Islet precursor cell (in vitro differentiated cells): ENCODE measurements around the gene GBF1.
"Not testable (repeated sequence)": the region's sequence is repeated elsewhere in the genome, so short reads cannot be mapped to it uniquely, and the experiment has no call there.

ENCODE experiments used
- DNase-seq: peaks from one replicate; pipeline ENCODE4 v3.0.0-alpha.2; 2018

Gene GBF1

GRCh38 chr10:102245082-102245931 lies at the start of gene GBF1:
Gene GBF1, plus strand, starts transcription at chr10:102245532. Its CDS starts 13,407 bp downstream, at chr10:102258939.
- DNase-seq = peak; percentile 99

GRCh38 chr10:102196893-102197292 lies 48.4 kb upstream of the GBF1 start:
- no peak for DNase-seq

GRCh38 chr10:102198027-102198426 lies 47.3 kb upstream of the GBF1 start:
- no peak for DNase-seq

GRCh38 chr10:102200751-102201640 lies 44.3 kb upstream of the GBF1 start:
- no peak for DNase-seq

GRCh38 chr10:102202386-102202785 lies 42.9 kb upstream of the GBF1 start:
- no peak for DNase-seq

GRCh38 chr10:102208311-102209035 lies 36.9 kb upstream of the GBF1 start:
- DNase-seq = no peak

GRCh38 chr10:102211615-102212299 lies 33.6 kb upstream of the GBF1 start:
- no peak for DNase-seq

GRCh38 chr10:102213599-102213998 lies 31.7 kb upstream of the GBF1 start:
- not testable (repeated sequence) for DNase-seq

- no peak for DNase-seq
These were observed 26.0 kb upstream of the GBF1 start for GRCh38 chr10:102219370-102219769.

- no peak for DNase-seq
These were observed 24.7 kb upstream of the GBF1 start for GRCh38 chr10:102220612-102221011.

GRCh38 chr10:102222797-102223196 lies 22.5 kb upstream of the GBF1 start:
- no peak for DNase-seq

- peak; percentile 97 for DNase-seq
These were observed 19.4 kb upstream of the GBF1 start, which contains the start of gene ELOVL3 for GRCh38 chr10:102225646-102226541. Gene ELOVL3, plus strand, starts transcription at chr10:102226299. Its CDS starts 250 bp downstream, at chr10:102226549.

- DNase-seq = no peak
These were observed 18.8 kb upstream of the GBF1 start for GRCh38 chr10:102226542-102226870.

- no peak for DNase-seq
These were observed 18.3 kb upstream of the GBF1 start for GRCh38 chr10:102227050-102227449.

GRCh38 chr10:102229810-102230263 lies 15.5 kb upstream of the GBF1 start:
- DNase-seq = peak; percentile 91

- peak; percentile 79 for DNase-seq
These were observed 15.0 kb upstream of the GBF1 start for GRCh38 chr10:102230264-102230860.

GRCh38 chr10:102230861-102231356 lies 14.4 kb upstream of the GBF1 start:
- DNase-seq = peak; percentile 62

- DNase-seq = peak; percentile 78
These were observed 13.7 kb upstream of the GBF1 start for GRCh38 chr10:102231357-102232318.

- no peak for DNase-seq
These were observed 11.3 kb upstream of the GBF1 start for GRCh38 chr10:102233997-102234396.
